ENCODE measurements around the gene SMARCD1.
"Not testable (repeated sequence)": the region's sequence is repeated elsewhere in the genome, so short reads cannot be mapped to it uniquely, and the experiment has no call there.

SMARCD1 gene

DNA sequence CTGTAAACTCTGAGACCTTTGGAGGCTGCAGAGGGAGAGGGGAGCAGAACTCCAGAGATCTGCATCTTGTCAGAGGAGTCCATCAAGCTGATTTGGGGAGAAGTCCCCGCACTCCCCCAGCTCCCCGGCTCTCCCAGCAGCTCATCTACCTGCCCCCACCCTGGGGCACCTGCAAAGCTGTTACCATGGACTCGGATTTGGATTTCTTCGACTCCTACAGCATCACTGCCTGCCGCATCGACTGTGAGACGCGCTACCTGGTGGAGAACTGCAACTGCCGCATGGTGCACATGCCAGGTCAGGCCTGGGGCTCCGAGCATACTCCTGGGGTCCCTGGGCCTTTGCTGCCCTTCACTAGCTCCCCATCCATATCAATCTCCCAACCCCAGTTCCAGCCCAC is 6.9 kb upstream of the SMARCD1 start:
- DNase-seq: no peak

DNA sequence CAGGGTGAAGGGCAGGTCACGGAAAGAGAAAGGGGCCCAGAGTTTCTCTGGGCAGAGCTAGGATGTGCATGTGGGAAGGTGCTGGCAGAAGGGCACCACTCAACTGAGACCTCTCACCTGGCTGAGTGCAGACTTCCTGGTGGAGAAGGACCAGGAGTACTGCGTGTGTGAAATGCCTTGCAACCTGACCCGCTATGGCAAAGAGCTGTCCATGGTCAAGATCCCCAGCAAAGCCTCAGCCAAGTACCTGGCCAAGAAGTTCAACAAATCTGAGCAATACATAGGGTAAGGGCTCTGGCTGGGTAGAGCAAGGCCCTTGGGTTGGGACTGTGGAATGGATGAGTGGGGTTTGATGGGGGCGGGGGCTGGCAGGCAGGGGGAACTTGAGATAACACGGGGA is 5.4 kb upstream of the SMARCD1 start:
- no peak for DNase-seq

DNA sequence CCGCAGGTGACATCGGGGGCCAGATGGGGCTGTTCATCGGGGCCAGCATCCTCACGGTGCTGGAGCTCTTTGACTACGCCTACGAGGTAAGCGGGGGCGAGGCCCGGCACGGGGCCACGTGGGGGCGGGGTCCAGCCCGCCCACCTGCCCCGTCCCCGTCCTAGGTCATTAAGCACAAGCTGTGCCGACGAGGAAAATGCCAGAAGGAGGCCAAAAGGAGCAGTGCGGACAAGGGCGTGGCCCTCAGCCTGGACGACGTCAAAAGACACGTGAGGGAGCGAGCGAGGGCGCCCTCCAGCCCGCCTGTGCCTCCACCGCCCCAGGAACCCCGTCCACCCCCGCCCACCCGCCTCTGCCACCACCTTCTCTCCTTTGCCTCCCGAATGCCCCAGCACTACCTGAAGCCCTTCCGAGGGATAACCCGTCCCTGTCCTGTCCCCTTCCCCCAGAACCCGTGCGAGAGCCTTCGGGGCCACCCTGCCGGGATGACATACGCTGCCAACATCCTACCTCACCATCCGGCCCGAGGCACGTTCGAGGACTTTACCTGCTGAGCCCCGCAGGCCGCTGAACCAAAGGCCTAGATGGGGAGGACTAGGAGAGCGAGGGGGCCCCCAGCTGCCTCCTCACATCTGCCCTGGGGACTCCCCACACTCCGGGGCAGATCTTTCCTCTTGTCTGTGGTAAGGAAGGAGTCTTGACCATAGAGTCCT is 3.9 kb upstream of the SMARCD1 start:
- DNase-seq: no peak

DNA sequence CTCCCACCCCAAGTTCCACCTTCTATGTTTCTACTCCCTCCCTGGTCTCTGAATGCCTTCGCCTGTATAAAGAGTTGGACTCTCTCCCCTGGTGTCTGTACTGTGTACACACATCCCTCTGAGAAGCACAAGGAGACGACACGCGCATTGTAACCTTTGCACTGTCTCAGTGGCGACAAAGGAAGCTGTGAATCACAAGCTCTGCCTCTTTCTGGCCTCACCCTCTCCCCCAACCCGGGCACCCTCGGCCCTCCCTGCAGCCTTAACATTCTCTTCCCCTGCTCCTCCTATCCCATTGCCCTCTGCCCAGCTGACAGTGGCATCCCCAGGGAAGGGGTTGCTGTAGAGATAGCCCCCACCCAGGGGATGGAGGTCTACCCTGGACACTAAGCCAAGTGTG is 2.5 kb upstream of the SMARCD1 start:
- DNase-seq: no peak

DNA sequence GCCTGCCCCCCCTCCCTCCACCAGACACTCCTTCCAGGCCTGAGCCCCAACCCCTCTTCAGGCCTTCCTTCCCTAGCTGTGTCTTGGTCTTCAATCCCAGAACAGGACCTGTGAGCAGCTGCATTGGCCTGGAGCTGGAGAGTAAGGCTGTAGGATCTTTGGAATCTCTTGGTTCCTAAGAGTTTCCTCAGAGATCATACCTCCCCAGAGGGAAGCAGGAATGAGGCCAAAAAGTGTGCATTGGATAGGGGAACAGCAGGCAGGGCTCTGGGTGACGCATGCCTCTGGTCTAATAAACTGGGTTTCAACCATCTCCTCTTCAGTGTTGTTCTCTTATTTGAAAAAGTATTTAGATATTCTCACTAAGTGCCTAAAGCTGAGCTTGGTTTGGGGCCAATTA is 1.8 kb upstream of the SMARCD1 start:
- DNase-seq: no peak

DNA sequence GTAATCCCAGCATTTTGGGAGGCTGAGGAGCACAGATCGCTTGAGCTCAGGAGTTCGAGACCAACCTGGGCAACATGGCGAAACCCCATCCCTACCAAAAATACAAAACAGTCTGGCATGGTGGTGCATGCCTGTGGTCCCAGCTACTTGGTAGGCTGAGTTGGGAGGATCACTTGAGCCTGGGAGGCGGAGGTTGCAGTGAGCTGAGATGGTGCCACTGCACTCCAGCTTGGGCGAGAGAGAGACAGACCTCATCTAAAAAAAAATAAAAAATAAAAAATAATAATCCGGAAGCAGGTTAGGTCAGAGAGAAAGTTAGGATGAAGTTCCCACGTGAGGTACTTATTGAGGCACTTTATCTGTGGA is 750 bp upstream of the SMARCD1 start:
- DNase-seq: not testable (repeated sequence)

DNA sequence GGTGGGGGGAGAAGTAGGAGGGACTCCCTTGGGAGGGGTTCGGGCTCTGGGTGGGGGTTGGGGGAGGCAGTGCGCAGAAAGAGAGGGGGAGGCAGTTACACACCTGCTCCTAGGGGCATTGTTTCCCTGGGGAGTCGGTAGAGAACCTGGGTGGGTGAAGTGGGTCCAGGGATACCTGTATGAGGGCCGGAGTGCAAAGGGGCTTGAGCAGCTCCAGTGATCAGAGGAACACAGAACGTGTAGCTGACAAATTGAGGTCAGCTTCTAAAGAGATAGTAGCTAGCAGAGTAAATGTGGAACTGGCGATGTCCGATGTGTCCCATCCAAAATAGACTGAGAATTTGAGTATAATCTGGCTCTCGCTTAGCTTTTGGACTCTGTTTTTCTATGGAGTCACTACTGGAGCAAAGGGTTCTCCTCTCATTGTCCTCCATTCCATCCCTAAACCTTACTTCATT is 502 bp downstream of the SMARCD1 start:
- DNase-seq: no peak

DNA sequence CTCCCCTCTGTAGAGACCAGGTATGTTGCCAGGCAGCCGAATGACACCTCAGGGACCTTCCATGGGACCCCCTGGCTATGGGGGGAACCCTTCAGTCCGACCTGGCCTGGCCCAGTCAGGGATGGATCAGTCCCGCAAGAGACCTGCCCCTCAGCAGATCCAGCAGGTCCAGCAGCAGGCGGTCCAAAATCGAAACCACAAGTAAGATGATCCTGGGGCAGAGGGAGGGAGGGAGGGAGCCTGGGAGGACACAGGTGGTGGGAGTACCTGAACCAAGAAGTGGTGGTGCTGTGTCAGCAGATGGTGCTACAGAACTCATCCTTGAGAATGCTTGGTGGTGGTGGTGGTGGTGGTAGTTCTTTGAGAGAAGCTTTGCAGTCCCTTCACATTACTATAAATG is 1.0 kb downstream of the SMARCD1 start:
- no peak for DNase-seq

DNA sequence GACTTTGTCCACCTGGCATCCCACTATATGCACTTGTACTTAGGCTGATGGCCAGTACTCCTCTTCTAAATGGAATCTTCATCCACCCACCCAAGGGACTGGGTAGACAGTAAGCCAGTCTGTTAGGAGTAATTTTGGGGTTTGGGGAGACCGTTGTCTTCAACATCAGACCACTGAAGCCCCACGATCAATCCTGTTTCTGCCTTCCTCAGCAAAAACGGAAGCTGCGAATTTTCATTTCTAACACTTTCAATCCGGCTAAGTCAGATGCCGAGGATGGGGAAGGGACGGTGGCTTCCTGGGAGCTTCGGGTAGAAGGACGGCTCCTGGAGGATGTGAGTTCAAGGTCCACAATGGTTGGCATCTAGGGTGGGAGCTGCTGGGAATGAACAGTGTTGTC is 2.0 kb downstream of the SMARCD1 start:
- DNase-seq: no peak

DNA sequence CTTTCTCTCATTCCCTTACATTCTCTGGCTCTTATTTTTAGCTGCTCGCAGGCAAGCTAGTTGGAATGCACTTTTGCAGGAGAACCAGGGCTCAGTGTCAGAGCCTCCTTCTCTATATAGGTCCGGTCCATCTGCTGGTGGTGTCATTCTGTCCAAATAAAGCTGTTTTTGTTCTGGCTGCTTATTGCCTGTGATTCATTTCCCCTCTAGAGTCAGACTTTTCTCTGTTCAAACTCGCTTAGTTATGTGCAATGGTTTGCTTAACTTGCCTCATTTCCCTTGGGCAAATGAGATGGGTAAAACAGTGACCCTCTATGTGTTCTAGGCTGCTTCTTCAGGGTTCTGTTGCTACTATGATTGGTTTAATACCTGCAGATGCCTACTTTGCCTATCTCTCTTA is 2.9 kb downstream of the SMARCD1 start:
- no peak for DNase-seq

DNA sequence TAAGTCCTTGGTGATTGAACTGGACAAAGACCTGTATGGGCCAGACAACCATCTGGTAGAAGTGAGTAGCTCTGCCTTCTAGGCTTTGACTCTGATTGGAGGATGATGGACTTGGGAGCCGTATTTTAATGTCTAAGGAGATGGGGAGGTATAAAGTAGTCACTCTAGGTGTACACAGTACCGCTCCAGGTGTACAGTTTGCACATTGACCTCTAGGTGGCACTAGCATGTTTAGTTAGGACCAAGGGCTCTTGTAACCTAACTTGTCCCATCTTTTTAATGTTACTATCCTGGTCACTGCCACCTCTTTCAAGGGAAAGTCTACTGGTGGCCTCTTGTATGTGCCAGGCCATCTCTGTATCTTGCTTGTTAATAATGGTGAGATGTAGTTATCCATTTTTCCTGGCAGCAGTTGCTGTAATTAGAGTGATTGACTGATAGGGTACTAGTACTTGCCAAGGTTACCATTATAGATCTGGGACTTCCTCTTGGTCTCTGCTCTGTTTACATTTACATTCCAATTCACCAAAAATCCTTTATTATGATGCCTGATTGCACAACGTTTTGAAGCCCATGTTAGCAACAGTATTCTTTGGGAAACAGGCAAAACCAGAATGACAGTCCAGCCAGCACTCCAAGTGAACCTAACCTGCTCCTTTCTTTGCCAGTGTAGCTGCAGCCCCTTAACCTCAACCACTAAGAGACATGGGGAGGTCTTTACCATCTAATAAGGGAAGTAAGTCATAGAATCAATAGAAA is 3.6 kb downstream of the SMARCD1 start:
- peak; percentile 43 for DNase-seq

DNA sequence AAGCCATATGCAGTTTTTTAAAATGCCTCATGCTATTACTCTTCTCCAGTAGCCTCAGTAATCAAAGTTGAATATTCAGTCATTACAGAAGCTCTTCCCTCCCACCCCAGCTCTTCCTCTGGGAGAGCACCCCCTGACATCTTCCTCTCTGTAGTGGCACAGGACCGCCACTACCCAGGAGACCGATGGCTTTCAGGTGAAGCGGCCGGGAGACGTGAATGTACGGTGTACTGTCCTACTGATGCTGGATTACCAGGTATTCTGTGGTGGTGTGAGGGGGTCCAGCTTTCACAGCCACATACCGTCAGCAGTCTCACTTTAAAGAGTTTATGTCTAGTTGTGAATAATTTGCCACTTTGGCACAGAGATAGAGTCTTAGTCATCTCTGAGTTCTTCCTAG is 4.6 kb downstream of the SMARCD1 start:
- DNase-seq: no peak

DNA sequence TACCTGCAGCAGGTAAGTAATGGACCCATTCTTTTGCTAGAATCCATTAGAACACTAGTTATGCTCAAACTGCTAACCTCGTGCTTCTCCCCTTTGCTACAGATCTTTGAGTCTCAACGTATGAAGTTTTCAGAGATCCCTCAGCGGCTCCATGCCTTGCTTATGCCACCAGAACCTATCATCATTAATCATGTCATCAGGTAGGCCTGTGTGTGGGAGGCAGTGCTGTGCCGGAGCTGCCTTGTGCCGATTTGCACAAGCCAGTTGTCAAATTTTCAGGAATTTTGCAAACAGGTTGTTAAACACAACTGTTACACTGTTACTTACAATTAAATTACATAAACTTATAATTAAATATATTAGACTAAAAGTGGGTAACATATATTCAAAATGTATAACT is 5.2 kb downstream of the SMARCD1 start:
- no peak for DNase-seq

DNA sequence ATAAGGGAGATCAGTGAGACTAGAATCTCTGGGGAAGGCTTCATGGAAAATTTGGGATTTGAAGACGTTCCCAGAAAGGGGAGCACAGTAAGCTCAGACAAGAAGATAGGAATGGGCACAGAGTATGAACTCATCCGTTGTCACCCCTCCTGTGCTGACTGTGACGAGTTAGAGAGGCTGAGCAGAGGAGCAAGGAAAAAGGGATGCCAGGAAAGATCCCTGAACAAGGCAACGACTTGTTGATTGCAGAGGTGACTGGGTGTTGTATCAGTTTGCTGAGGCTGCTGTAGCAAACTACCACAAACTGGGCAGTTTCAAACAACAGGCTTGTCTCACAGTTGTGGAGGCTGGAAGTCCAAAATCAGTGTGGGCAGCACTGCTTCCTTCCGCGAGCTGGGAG is 12.8 kb downstream of the SMARCD1 start:
- DNase-seq: no peak

DNA sequence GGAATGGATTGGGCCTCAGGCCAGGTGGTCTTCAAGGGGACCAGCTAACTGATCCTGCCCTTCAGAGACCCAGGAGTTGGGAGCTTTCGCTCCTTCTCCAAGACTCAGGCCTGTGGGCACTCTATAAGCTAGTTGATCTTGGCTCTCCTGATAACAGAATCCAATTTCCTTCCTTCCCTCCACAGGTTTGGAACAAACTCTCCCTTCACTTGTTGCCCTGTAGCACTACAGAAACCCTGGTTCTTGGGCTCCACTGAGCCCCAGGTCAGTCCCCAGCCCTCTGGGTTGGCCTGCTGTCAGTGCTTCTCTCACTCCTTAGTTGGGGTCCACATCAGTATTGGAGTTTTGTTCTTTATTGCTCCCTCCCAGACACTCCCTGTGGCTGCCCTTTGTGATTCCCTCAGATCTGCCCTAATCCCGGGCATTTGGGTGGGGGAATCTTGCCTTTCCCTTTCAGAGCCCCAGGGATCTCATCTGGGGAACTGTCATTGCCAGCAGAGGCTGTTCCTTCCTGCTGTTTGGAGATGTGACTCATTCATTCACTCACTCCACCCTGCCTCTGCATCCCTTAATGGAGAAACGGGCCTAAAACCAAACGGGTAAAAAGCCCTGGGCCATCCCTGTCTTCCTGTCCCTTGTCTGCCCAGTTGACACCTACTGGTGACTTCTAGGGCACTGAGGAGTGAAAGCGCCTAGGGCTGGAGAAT is 14.3 kb downstream of the SMARCD1 start:
- no peak for DNase-seq

DNA sequence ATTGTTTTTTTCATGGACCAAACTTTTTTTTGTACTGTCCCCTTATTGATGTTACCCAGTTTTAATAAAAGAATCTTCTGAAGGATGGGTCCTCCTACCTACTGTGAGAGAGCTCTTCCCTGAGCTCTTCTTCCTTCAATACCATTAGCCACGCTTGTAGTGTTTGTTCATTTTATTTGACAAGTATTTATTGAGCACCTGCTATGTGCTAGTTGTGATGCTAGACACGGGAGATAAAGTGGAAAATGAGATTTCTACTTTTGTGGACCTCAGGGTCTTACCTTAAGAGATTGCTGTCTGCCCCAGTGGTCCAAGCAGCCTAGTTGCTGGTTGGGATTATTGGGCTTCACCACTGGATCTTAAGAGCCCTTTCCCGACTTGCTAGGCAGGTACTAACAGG is 15.4 kb downstream of the SMARCD1 start:
- no peak for DNase-seq

DNA sequence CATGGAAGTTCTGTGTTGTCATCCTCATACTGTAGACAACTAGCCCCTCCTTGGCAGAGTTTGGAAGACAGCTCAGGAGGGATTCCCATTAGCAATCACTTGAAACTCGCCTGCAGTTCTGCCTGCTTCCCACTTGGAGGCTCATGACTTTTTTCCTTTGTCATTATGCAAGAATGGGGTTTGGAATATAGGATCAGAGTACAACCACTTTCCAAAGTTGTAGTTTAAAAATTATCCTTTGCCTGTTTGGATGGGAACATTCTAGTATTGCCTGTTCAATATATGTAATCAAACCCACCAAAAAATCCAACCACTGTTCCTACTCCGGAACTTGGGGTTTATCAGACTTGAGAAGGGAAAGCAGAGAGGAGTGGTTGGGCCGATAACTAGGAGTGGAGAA is 16.5 kb downstream of the SMARCD1 start:
- DNase-seq: no peak

DNA sequence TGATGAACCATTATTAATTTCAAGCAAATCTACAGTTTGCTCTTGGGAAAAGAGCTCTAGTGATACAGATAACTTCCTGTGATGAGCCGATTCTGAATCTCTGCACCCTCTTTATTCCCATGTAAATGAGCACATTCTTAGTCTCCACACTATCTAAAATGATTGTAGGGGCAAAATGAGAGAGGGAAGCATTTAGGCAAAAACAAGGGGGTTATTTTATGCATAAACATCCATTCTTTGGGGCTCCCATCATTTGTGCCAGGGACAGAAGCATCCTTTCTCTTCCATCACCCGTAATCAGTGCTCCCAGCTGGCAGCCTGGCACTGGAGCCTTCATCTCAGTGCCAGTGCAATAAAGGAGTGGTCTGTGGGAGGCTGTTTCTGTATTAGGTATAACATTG is 17.0 kb downstream of the SMARCD1 start:
- no peak for DNase-seq

DNA sequence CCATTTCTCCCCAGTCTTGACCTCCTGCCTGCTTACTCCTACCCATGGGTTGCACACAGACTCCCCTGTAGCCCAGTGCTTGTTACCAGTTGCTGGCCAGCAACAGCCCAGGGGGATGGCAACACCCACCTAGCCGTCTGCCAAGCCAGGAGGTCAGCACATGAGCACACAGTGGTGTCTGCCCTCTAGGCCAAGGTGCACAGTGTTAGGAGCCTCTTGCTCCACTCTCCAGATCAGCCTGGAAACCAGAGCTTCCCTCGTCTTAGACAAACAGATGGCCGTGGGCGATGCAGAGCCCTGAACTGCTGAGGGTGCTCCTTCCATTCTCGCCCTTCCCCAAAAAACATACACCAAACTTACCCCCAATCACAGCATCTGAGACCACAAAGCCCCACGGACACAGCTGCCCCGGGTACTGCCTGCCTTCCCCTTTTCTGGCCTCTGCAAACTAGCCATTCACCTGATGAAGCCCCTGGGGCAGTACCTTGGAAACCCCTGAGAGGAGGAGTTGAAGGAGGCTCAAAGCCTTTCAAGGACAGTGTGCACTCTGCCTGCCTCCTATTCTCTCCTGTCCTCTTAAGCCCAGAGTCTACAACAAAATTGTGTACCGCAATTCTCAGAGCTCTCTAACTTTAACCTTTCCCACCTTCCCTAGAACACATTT is 17.6 kb downstream of the SMARCD1 start:
- no peak for DNase-seq

DNA sequence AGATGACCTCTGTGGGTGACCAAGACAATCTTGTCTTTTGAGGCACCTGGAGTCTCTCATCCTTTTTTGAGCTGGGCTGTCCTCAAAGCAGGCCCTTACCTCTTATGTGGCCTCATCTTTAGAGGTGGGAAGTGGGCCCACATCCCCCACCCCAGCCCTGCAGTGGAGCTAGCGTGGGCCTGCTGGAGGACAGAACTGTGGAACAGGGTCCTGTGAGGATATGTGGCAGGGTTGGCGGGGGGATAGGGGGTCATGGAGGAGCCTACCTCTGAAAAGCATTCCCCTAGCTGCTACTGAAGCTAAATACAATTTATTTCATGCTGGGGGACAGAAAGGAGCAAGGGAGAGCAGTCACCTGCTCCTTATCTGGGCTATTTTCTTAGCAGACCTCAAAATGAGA is 18.2 kb downstream of the SMARCD1 start:
- no peak for DNase-seq

DNA sequence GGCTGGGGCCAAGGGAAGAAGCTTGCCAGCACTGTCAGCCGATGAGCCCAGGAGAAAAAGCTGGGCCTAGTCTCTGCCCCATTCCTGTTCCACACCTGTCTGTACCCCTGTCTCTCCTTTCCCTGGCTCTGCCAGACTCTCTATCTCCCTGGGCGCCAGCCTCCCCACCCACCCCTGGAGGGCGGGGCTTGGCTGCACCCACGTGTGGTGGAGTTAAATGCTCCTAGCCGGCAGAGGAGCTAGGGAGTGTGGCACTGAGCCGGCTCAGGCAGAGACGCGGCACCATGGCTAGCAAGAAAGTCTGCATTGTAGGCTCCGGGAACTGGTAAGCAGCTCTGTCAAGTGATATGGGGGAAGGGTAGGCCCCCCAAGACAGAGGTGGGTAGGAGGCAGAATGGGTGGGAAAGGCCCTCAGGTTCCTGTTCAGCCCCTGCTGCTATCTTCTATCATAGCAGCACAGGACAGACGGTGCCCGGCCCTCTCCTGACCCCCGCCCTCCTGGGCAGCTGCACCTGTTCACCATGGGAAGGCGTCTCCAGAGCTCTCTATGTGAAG is 18.7 kb downstream of the SMARCD1 start, which contains the start of gene GPD1:
Gene GPD1, plus strand, starts transcription at position 242 of the 555 bp plus-strand sequence. Its CDS starts 43 bp downstream, at position 285.
- DNase-seq: peak; percentile 9

DNA sequence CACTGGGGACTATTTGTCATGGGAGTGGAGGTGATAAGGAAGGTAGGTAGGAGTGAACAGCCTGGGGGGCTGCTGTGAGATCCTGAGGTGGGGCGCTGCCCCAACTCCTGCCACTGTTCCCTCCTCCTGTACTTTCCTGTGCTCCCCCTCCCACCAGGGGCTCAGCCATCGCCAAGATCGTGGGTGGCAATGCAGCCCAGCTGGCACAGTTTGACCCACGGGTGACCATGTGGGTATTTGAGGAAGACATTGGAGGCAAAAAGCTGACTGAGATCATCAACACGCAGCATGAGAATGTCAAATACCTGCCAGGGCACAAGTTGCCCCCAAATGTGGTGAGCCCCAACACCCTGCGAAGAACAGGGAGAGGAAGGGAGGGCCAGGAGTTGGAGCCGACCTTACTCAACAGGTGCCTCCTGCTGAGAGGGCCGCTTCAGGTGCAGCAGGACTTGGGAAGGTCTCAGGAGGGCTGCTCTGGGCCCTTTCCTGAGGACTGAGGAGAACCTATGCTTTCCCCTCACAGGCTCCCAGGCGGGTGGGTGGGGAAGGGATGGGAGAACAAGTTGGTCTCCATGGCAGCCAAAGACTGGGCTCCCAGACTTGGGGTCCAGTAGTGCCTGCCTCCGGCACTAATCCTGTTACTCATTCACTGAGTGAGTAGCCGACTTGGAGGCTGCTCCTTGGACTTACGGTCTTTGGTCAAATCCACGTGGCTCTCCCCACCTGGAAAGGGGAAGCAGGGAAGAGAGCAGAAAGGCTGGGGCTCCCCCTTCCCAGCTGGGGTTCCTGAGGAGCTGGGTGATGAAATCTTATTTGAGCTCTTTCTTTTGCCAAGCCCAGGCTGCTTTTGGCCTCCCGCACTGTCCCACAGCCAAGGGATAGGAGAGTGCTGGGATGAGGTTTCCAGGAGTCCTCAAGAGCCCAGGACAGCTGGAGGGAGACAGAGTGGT is 19.6 kb downstream of the SMARCD1 start:
- DNase-seq: no peak

Measured in stimulated activated naive CD4-positive, alpha-beta T cell treated with Interleukin-2 at 50 U/mL for 16 hours (primary cell).